ENCODE measurements around the gene CDKN2C.

DNA sequence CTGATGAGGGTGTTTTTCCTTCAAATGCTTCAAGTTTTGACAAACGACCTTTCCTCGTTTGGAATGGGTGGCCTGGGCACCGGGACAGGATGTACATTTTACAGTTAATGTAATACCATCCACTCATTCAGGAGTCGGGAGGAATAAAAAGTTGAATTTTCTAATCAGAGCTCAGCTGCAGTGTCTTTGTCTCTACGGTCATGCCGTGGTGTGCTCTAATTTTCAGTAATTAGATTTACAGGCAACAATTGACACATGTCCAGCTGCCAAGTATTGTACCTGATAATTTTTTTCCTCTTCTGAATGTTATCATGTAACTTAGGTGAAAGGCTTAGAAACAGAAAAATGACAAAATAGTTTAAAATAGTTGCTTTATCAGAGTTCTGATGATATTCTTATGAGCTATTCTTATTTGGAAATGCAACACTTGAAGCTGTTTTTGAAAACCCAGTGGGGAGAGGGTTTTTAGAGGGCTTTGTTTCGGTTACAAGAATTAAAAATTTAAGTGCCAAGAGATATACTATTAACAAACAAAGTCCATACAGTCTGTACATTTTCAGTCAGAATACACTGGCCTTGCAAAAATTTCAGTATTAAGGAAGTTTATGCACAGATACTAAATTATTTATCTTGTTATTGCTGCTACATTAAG is 1.0 kb downstream of the CDKN2C start:
- no peak for TF ChIP-seq CTCF (IDR thresholded peaks at IDR 0.05)
- no peak for TF ChIP-seq POLR2A (IDR thresholded peaks at IDR 0.05)
